Measurements from ENCODE around the gene CORO1C. TPM values are rescaled to one million over a fixed set of nuclear protein-coding genes. Genes with fewer than 3 reads are reported as not detected.

The CORO1C gene
- total RNA-seq, 1 experiment from 2014 or later, result 208 TPM

Small RNAs within 50 kb of the gene (microRNA-seq; reads per million reads assigned to microRNA genes)
- not detected for gene MIR4496

Other genes starting within 250 kb of the CORO1C start
- 3.6 and 4.1 TPM in 2 replicates for gene FICD, start 216.2 kb downstream of the CORO1C start, total RNA-seq (2021)
- gene SART3, start 170.3 kb downstream of the CORO1C start, total RNA-seq (2021), result 93.8 and 99.3 TPM in 2 replicates
- gene ISCU, start 168.9 kb downstream of the CORO1C start, total RNA-seq (2021), result 73.4 and 79.3 TPM in 2 replicates
- 1.0 TPM in 1 of 2 replicates, not detected in the other for gene TMEM119, start 133.4 kb downstream of the CORO1C start, total RNA-seq (2021)
- gene SELPLG, start 97.6 kb downstream of the CORO1C start, total RNA-seq (2021), result 0.34 and 0.35 TPM in 2 replicates
- 36.1 and 39.0 TPM in 2 replicates for gene SSH1, start 126.1 kb upstream of the CORO1C start, total RNA-seq (2021)
- not detected in 2 replicates for gene DAO, start 148.6 kb upstream of the CORO1C start, total RNA-seq (2021)